GM06990 (cell line): ENCODE results near the gene DEFB124.
"Not testable (repeated sequence)": the region's sequence is repeated elsewhere in the genome, so short reads cannot be mapped to it uniquely, and the experiment has no call there.

Experiments
- DNase-seq: peaks from one replicate; pipeline ENCODE4 v3.0.0-alpha.2; 2011; ENCODE audit not compliant: insufficient read length; ENCODE audit errors: extremely low read depth
- H3K27me3 ChIP-seq: replicated peaks from 2 replicates; pipeline ENCODE4 v1.6.0; 2011; ENCODE audit warnings: low read length; ENCODE audit not compliant: control insufficient read depth, insufficient read depth
- H3K36me3 ChIP-seq: 2 replicates; pipeline ENCODE4 v1.5.1; 2011; ENCODE audit warnings: low read length; ENCODE audit not compliant: control insufficient read depth, insufficient read depth
- H3K4me3 ChIP-seq: replicated peaks from 2 replicates; pipeline ENCODE4 v1.5.1; 2011; ENCODE audit warnings: low read depth, mild to moderate bottlenecking, control low read depth, low read length
- TF ChIP-seq, protein P1 (sequence below): IDR thresholded peaks from 2 replicates; pipeline ENCODE4 v1.5.1; 2011; ENCODE audit warnings: low read length, control low read depth, mild to moderate bottlenecking, inconsistent platforms; ENCODE audit not compliant: insufficient read depth, poor library complexity, severe bottlenecking

The DEFB124 gene

DNA sequence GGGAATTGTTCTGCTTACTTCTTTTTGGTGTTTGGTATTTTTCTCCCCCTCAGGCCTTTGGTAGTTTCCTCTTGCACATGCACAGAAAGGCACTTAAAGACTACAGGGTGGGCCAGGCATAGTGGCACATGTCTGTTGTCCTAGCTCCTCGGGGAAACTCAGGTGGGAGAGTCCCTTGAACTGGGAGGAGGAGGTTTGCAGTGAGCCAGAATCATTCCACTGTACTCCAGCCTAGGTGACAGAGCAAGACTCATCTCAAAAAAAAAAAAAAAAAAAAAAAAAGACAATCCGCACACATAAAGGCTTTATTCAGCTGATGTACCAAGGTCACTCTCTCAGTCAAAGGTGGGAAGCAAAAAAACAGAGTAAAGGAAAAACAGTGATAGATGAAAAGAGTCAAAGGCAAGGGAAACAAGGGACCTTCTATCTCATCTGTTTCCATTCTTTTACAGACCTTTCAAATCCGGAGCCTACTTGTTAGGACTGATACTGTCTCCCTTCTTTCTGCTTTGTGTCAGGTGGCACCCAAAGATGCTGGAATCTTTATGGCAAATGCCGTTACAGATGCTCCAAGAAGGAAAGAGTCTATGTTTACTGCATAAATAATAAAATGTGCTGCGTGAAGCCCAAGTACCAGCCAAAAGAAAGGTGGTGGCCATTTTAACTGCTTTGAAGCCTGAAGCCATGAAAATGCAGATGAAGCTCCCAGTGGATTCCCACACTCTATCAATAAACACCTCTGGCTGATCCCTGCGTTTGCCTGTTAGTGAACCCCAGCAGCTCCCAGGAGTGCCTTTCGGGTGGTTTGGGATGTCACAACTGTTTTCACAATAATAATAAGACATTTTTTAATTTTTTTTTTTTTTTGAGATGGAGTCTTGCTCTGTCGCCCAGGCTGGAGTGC lies 25.2 kb downstream of the DEFB124 start:
- Histone ChIP-seq H3K27me3 (no peaks in the 10 kb centered on the region), H3K4me3 (no peak overlapping the region), H3K36me3 (no peaks in the 10 kb centered on the region)
- no peak for DNase-seq
- TF ChIP-seq, protein P1, sequence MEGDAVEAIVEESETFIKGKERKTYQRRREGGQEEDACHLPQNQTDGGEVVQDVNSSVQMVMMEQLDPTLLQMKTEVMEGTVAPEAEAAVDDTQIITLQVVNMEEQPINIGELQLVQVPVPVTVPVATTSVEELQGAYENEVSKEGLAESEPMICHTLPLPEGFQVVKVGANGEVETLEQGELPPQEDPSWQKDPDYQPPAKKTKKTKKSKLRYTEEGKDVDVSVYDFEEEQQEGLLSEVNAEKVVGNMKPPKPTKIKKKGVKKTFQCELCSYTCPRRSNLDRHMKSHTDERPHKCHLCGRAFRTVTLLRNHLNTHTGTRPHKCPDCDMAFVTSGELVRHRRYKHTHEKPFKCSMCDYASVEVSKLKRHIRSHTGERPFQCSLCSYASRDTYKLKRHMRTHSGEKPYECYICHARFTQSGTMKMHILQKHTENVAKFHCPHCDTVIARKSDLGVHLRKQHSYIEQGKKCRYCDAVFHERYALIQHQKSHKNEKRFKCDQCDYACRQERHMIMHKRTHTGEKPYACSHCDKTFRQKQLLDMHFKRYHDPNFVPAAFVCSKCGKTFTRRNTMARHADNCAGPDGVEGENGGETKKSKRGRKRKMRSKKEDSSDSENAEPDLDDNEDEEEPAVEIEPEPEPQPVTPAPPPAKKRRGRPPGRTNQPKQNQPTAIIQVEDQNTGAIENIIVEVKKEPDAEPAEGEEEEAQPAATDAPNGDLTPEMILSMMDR = no peak

DNA sequence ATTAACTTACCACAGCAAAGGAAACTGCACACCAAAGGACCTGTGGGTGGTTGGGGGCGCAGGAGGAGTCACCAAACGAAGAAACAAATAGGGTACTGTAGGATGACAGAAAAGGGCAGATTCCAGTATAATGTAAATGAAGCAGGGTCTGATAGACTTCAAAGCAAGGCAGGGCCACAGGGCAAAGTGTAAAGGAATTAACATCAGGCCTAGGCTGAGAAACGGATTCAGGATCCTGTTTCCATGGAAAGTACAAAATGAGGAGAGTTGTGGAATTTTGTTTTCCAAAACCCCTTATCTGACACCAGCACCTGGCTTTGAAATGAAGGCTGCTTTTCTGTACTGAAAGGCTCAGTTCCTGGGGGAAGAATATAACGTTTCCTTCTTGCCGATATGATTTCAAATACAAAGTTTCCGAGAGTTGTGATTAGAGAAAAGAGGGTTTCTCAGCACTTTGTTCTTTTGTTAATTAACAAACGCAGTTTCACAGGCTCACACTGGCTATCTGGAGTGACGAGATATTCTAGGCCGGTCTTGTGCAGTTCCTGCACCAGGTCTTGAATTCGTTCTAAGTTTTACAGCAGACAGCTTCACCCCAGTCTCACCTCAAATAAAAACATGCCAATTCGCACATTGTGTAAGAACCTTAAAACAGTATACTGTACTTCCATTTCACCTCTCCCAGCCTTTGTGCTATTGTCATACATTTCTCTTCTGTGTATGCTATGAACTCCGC lies 28.7 kb downstream of the DEFB124 start:
- no peaks in the 10 kb centered on the region for H3K36me3 ChIP-seq
- no peak for DNase-seq
- no peak overlapping the region for H3K4me3 ChIP-seq
- no peaks in the 10 kb centered on the region for H3K27me3 ChIP-seq
- TF ChIP-seq, protein P1 = no peak

DNA sequence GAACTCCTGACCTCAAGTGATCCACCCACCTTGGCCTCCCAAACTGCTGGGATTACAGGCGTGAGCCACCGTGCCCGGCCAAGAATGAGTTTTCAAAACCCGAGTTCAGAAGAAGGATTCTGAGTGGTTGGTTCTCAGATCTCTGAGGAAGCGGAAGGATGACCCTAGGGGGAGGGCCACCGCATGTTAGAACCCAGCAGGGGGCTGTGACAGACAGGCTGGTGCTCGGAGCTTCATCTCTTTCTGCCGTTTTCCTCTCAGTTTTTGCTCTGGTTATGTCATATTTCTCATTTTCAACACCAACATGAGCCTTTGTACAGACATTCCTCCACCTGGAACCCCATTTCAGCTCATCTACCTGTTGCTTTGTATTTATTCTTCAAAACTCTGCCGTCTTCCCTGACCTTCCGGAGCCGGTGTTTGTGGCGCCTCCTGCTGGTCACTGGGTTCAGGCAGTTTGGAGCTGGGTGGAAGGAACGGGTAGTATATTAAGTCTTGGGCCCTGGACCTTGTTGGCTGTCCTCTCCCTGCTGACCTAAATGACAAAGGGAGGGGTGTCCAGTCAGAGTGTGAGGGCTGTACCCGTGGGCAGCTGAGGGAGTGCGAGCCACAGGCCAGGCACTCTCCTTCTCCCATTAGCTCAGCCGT lies 34.8 kb downstream of the DEFB124 start, which contains the start of gene DEFB123:
Gene DEFB123 (plus strand): TSS at position 621 of the 648 bp plus-strand sequence. CDS start 67 bp downstream, outside the sequence.
- Histone ChIP-seq H3K36me3 (no peaks in the 10 kb centered on the region), H3K4me3 (no peak within 1 kb of the TSS), H3K27me3 (no peaks in the 10 kb centered on the region)
- TF ChIP-seq, protein P1 = peak; percentile 58
- no peak for DNase-seq

DNA sequence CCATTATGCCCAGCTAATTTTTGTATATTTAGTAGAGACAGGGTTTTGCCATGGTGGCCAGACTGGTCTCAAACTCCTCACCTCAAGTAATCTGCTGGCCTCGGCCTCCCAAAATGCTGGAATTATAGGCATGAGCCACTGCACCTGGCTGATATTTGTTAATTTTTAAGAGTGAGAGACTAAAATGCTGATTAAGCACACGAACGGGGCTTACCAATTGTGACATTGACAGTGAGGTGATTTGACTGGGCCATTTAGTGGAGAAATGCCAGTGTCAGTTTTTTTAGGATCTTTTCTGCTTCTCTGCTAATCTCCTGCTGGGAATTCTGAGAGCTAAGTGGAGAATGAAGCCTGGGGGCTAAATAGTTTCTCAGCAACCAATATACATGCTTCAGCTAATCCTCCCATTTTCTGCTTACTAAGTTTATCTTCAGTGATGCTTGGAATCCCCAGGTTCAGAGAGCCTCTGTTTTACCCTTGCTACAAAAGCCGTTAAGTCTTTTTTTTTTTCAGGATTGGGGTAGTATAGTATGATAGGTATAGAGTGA lies 44.3 kb downstream of the DEFB124 start:
- Histone ChIP-seq H3K36me3 (no peaks in the 10 kb centered on the region), H3K4me3 (no peak overlapping the region), H3K27me3 (no peaks in the 10 kb centered on the region)
- no peak for DNase-seq
- TF ChIP-seq, protein P1 = no peak

DNA sequence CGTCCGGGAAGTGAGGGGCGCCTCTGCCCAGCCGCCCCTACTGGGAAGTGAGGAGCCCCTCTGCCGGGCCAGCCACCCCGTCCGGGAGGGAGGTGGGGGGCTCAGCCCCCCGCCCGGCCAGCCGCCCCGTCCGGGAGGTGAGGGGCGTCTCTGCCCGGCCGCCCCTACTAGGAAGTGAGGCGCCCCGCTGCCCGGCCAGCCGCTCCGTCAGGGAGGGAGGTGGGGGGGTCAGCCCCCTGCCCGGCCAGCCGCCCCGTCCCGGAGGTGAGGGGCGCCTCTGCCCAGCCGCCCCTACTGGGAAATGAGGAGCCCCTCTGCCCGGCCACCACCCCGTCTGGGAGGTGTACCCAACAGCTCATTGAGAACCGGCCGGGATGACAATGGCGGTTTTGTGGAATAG lies 47.4 kb downstream of the DEFB124 start:
- H3K27me3 ChIP-seq, DNase-seq, H3K4me3 ChIP-seq, H3K36me3 ChIP-seq: not testable (repeated sequence)

DNA sequence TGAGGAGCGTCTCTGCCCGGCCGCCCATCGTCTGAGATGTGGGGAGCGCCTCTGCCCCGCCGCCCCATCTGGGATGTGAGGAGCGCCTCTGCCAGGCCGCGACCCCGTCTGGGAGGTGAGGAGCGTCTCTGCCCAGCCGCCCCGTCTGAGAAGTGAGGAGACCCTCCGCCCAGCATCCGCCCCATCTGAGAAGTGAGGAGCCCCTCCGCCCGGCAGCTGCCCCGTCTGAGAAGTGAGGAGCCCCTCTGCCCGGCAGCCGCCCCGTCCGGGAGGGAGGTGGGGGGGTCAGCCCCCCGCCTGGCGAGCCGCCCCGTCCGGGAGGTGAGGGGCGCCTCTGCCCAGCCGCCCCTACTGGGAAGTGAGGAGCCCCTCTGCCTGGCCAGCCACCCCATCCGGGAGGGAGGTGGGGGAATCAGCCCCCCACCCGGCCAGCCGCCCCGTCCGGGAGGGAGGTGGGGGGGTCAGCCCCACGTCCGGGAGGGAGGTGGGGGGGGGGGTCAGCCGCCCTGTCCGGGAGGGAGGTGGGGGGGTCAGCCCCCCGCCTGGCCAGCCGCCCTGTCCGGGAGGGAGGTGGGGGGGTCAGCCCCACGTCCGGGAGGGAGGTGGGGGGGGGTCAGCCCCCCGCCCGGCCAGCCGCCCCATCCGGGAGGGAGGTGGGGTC lies 47.9 kb downstream of the DEFB124 start:
- not testable (repeated sequence) for H3K4me3 ChIP-seq, DNase-seq, H3K27me3 ChIP-seq, H3K36me3 ChIP-seq
